ENCODE results near the gene AURKB.
A peak's percentile ranks its signal among the peaks of the same experiment; 100 is the strongest.
"Not testable (repeated sequence)": the region's sequence is repeated elsewhere in the genome, so short reads cannot be mapped to it uniquely, and the experiment has no call there.

The AURKB gene

DNA sequence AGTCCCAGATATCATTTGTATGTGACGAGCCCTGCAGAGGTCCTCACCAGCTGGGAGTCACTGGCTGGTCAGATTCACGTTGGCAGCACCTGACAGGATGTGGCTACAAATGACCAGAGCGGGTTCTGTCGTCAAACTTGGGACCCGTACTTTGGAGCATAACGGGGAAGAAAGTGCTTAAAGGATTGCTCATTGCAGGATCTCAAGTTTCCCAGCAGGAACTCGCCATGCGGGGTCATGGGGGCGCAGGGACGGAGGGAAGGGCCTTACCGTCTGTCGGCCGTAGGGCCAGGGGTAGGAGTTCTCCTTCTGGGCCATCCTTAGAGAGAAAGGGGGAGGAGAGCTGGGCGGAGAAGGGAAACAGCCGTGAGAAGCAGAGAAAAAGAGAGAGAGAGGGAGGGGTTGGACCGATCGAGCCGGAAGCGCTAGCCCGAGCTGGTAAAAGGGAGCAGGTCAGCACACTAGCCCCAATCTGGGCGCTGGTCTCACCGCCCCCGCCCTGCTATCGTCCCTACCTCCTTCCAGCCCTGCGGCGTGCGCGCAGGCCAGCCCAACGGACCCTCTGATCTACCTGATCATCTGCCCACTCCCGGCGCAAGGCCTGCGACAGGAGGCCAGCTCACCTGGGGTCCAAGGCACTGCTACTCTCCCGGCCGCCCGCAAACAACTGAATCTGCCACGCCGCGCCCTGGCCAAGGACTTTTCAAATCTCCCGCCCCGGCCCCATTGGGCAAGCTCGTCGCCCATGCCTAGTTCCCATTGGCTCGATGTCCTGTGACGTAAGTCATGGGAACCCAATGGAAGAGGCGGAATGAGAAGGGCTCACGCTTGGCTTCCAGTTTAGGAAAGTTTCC is at the start of gene AURKB:
Gene AURKB (minus strand): TSS at position 669 of the 854 bp plus-strand sequence. CDS start 351 bp downstream, at position 318.
- peak; percentile 96 for DNase-seq

DNA sequence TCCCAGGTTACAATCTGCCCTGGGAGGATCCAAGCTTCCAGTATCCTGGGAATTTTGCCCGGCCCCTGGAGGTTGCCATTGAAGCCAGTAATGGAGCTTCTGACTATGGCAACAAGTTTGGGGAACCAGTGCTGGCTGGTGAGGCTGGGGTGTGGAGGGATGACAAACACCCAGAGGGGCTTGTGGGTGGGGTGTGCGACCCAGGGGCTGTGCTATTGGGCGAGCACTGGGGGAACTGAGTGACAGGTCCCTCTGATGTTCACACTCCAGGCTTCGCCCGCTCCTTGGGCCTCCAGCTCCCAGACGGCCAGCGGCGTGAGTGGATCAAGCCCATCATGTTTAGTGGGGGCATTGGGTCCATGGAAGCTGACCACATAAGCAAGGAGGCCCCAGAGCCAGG is 47.4 kb upstream of the AURKB start:
- no peak for DNase-seq

- no peak for DNase-seq
Measured at GRCh38 chr17:8256691-8257090, 46.3 kb upstream of the AURKB start.

- no peak for DNase-seq
Measured at GRCh38 chr17:8256291-8256690, 45.9 kb upstream of the AURKB start.

DNA sequence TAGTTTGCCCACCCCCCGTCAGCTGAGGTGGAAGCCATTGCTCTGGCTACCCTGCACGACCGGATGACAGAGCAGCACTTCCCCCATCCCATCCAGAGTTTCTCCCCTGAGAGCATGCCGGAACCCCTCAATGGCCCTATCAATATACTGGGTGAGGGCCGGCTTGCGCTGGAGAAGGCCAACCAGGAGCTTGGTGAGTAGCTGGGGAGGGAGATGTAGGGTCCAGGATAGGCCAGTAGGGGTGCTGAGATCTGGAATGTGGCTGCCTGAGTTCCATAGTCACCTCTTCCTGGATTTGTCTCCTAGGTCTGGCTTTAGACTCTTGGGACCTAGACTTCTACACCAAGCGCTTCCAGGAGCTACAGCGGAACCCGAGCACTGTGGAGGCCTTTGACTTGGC is 45.1 kb upstream of the AURKB start:
- DNase-seq, result no peak

GRCh38 chr17:8254881-8255280 is 44.5 kb upstream of the AURKB start:
- no peak for DNase-seq

DNA sequence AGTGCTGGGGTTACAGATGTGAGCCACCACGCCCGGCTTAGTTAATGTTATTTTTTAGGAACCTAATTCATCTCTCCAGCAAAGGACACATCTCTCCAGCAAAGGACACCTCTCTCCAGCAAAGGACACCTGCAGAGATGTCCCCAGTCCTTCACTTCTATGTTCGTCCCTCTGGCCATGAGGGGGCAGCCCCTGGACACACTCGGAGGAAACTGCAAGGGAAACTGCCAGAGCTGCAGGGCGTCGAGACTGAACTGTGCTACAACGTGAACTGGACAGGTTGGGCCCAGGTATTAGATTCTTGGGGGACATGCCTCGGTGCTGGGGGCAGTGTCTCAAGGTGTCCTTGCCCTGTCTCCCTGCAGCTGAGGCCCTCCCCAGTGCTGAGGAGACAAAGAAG is 43.4 kb upstream of the AURKB start:
- DNase-seq, result no peak

DNA sequence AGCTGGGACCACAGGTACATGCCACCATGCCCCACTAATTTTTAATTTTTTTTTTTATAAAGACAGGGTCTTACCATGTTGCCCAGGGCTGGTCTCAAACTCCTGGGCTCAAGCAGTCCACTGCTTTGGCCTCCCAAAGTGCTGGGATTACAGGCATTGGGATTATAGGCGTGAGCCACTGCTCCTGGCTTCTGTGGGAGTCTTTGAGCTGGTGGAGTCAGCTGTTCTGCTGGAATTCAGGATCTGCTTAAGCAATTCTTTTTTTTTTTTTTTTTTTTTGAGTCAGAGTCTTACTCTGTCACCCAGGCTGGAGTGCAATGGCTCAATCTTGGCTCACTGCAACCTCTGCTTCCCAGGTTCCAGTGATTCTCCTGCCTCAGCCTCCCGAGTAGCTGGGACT is 41.0 kb upstream of the AURKB start:
- not testable (repeated sequence) for DNase-seq

- no peak for DNase-seq
Measured at GRCh38 chr17:8249621-8250500, 39.5 kb upstream of the AURKB start.

DNA sequence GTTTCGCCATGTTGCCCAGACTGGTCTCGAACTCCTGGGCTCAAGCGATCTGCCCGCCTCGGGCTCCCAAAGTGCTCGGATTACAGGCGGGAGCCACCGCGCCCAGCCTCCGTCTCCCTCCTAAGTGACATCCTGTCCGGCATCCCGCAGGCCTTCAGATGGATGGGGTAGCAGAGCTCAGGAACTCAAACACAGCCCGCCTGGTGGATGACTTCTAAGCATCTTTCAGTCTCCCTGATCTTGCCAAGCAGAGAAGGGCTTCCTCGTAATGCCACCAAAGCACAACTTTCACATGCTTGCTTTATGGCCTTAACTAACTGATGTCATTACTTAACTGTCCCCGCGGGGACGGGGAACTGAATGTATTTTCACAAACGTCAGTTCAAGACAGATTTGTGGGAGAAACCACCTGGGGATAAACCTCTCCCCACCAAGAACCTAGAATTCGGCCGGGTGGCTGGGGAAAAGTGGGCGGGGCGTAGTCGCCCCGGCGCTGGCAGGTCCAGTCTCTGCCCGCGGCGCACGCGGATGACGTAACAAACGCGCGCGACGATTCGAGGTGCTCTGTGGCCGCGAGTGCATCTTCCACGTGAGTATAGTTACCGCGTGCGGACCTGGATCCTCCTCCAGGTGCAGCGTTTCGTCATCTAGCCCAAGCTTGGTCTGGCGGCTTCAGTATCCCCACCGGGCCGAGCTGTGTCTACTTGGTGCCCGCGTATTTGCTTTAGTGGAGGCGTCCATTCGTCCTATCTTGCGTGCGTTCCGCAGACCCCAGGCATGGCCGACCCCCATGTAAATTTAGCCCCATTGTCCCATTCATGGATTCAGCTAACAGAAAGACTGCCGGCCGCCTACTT is 38.6 kb upstream of the AURKB start, which contains the start of gene PFAS:
Gene PFAS (plus strand): TSS at position 539 of the 857 bp plus-strand sequence. CDS start 4,649 bp downstream, outside the sequence.
- peak; percentile 98 for DNase-seq

DNA sequence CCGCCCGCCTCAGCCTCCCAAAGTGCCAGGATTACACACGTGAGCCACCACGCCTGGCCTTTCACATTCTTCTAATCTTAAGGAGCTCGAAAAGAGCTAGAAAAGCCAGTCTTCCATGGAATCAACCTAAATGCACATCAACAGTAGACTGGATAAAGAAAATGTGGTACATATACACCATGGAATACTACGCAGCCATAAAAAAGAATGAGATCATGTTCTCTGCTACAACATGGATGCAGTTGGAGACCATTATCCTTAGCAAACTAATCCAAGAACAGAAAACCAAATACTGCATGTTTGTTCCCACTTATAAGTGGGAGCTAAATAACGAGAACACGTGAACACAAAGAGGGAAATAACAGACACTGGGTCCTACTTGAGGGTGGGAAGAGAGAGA is 34.4 kb upstream of the AURKB start:
- no peak for DNase-seq

DNA sequence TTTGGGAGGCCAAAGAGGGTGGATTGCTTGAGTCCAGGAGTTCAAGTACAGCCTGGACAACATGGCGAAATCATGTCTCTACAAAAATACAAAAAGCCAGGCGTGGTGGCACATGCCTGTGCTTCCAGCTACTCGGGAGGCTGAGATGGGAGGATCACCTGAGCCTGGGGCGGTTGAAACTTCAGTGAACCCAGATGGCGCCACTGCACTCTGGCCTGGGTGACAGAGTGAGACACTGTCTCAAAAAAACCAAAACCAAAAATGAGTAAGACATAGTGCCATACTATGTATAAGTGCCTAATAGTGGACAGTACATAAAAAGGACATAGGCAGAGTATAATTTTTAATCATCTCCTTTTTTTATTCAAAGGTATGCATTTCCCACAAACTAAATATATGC is 33.5 kb upstream of the AURKB start:
- peak; percentile 35 for DNase-seq

DNA sequence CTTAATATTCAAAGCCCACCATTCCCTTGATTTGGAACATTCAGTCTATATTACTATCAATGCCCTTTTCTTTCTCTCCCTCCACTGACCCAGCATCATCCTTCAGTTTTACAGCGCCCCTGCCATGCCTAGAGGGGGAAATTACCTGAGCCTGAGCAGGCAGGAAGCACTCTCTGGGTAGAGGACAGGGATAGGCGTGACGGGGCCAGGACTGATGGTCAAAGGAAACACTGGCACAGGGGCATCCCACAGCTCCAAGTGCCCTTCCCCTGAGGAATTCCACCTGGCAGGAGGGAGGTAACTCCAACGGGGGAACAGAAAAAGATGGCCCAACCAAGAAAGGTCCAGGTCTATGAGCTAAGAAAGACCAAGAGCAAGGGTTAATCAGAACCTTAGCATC is 27.5 kb upstream of the AURKB start:
- DNase-seq, result no peak

- DNase-seq, result no peak
Measured at GRCh38 chr17:8237175-8237574, 26.8 kb upstream of the AURKB start.

DNA sequence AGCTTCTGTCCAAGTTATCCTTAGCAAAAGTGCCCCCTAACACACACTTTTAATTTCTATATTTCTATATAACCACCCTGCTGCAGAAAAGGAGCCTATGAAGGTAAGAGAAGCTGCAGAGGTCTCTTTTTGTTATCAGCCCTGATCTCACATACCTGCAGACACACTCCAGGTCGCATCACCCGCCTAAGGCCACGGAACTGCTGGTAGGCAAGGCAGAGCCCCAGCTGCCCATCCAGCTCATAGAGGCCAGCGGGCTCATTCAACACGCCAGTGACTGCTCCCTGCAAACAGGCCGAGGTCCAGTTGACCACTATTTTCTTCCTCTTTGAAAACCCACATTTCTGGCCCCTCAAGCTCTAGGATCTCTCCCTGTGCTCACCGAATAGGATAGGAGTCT is 25.3 kb upstream of the AURKB start:
- no peak for DNase-seq

- DNase-seq, result no peak
Measured at GRCh38 chr17:8234361-8235270, 24.2 kb upstream of the AURKB start.

- DNase-seq, result no peak
Measured at GRCh38 chr17:8231701-8232100, 21.3 kb upstream of the AURKB start.

DNA sequence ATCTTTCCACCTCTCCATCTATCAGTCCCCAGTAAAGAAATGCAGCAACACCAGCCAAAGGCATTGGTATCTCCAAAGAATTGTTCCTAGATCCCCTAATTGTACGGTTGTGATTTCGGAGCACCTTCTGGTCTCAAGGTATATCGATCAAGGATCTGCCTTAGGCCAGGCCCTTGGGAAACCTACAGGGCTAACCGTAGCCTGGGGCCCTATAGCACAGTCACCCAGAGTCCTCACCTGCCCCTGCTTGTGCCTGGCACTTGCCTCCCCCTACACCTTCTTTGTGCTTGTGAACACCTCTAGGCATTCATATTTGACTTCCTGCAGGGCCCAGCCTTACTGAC is 16.8 kb upstream of the AURKB start:
- DNase-seq, result no peak

- DNase-seq, result peak; percentile 79
Measured at GRCh38 chr17:8226536-8227237, 16.3 kb upstream of the AURKB start.

DNA sequence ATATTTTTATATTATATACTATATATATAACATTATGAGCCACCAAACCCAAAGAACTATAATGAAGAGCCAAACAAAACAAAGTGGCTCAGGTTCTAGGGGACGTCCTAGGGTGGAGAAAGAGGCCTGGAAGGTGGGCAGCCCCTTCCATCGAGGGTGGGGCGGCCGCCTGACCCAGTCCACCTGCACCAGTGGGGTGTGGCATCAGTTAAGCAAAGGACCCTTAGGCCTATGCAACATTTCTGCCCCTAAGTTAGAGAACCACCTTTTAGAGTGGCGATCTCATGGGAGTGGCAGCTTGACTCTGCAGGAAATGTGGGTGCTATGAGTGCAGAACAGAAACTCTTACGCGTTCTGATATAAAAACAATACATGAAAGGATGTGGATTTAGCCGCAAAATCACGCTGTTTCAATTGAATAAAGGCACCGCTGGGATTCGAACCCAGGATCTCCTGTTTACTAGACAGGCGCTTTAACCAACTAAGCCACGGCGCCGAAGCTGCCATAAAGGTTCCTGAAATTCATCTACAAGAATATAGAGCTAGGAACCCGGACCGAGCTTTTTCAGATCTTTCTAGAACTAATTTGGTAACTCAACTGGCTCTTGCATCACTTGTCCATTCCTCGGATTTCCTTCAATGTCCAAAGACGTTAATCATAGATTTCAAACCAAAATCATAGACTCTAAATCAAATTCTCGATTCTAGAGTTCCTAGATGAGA is 15.6 kb upstream of the AURKB start:
- DNase-seq, result peak; percentile 91
